Lung microvascular endothelial cell (primary cell): ENCODE measurements around the gene TOGARAM2. TPM values are rescaled to one million over a fixed set of nuclear protein-coding genes. Genes with fewer than 3 reads are reported as not detected.

ENCODE experiments used
- DNase-seq, 2 donors: peaks; one replicate each; pipeline versions ENCODE4 v3.0.0 to v3.0.0-alpha.2; 2010; ENCODE audit warnings: low read depth in 2 of 2
- total RNA-seq: library from RNA; depleted of rRNA; stranded (reverse); fragments of >200 nt; gene quantifications from 2 replicates; pipeline ENCODE4 v1.2.1, GENCODE V29; 2014

Gene TOGARAM2
- total RNA-seq, 1 donor from 2014 or later = under 0.01 TPM

- DNase-seq = no peak
These were observed 36.8 kb downstream of the TOGARAM2 start for GRCh38 chr2:29017716-29018435.

GRCh38 chr2:29021886-29022285, 40.8 kb downstream of the TOGARAM2 start:
- no peak for DNase-seq

GRCh38 chr2:29022679-29023078, 41.6 kb downstream of the TOGARAM2 start:
- DNase-seq = no peak

GRCh38 chr2:29023188-29023587, 42.1 kb downstream of the TOGARAM2 start:
- DNase-seq = no peak

GRCh38 chr2:29024882-29025430, 43.9 kb downstream of the TOGARAM2 start:
- no peak for DNase-seq

- DNase-seq = no peak
These were observed 44.6 kb downstream of the TOGARAM2 start for GRCh38 chr2:29025711-29026110.

- DNase-seq = no peak
These were observed 49.9 kb downstream of the TOGARAM2 start for GRCh38 chr2:29031046-29031445.

GRCh38 chr2:29032189-29032588, 51.1 kb downstream of the TOGARAM2 start:
- DNase-seq = no peak

GRCh38 chr2:29033172-29033571, 52.1 kb downstream of the TOGARAM2 start:
- DNase-seq = peak; percentile 19 to 70

- DNase-seq = peak in 1 of 2 donors; percentile 36
These were observed 52.6 kb downstream of the TOGARAM2 start for GRCh38 chr2:29033656-29034055.

GRCh38 chr2:29035016-29035745, 54.1 kb downstream of the TOGARAM2 start:
- DNase-seq = no peak

GRCh38 chr2:29039718-29040480, 58.8 kb downstream of the TOGARAM2 start:
- DNase-seq = no peak

GRCh38 chr2:29040552-29040951, 59.5 kb downstream of the TOGARAM2 start:
- no peak for DNase-seq

- DNase-seq = no peak
These were observed 60.1 kb downstream of the TOGARAM2 start for GRCh38 chr2:29041161-29041660.

GRCh38 chr2:29042561-29043075, 61.5 kb downstream of the TOGARAM2 start:
- DNase-seq = peak; percentile 7 to 45

GRCh38 chr2:29044459-29044858, 63.4 kb downstream of the TOGARAM2 start:
- DNase-seq = no peak

GRCh38 chr2:29046321-29046720, 65.2 kb downstream of the TOGARAM2 start:
- no peak for DNase-seq

GRCh38 chr2:29047083-29047845, 66.2 kb downstream of the TOGARAM2 start:
- DNase-seq = no peak

- no peak for DNase-seq
These were observed 69.5 kb downstream of the TOGARAM2 start for GRCh38 chr2:29050591-29050990.

- DNase-seq = no peak
These were observed 70.6 kb downstream of the TOGARAM2 start for GRCh38 chr2:29051730-29052129.

- no peak for DNase-seq
These were observed 71.7 kb downstream of the TOGARAM2 start for GRCh38 chr2:29052807-29053206.
